ENCODE measurements around the gene MDK.

Gene MDK

GRCh38 chr11:46407635-46408034, 26.2 kb downstream of the MDK start:
- no peak for DNase-seq

- no peak for DNase-seq
Measured at GRCh38 chr11:46408407-46408986, 27.0 kb downstream of the MDK start.

- DNase-seq: no peak
Measured at GRCh38 chr11:46410021-46410420, 28.6 kb downstream of the MDK start.

GRCh38 chr11:46413760-46414465, 32.4 kb downstream of the MDK start:
- peak; percentile 93 for DNase-seq

GRCh38 chr11:46414466-46414796, 33.0 kb downstream of the MDK start:
- no peak for DNase-seq

- no peak for DNase-seq
Measured at GRCh38 chr11:46414879-46415278, 33.4 kb downstream of the MDK start.

- DNase-seq: no peak
Measured at GRCh38 chr11:46417711-46418110, 36.2 kb downstream of the MDK start.

- DNase-seq: no peak
Measured at GRCh38 chr11:46418751-46419150, 37.3 kb downstream of the MDK start.

GRCh38 chr11:46420513-46420912, 39.0 kb downstream of the MDK start:
- DNase-seq: no peak

- no peak for DNase-seq
Measured at GRCh38 chr11:46421257-46421880, 39.9 kb downstream of the MDK start.

GRCh38 chr11:46422588-46422987, 41.1 kb downstream of the MDK start:
- no peak for DNase-seq

- DNase-seq: no peak
Measured at GRCh38 chr11:46426233-46426991, 44.9 kb downstream of the MDK start.

- no peak for DNase-seq
Measured at GRCh38 chr11:46427364-46427763, 45.9 kb downstream of the MDK start.

GRCh38 chr11:46429717-46430116, 48.2 kb downstream of the MDK start:
- no peak for DNase-seq

- DNase-seq: no peak
Measured at GRCh38 chr11:46431211-46431610, 49.7 kb downstream of the MDK start.

Measured in DMS53 (cell line).